Brain pericyte (primary cell): Measurements from ENCODE around the gene COA7.

Experiments
- DNase-seq: peaks from one replicate; pipeline ENCODE4 v3.0.0-alpha.2; 2012; ENCODE audit warnings: low read depth, low spot score

Gene COA7

GRCh38 chr1:52635321-52636089 lies 62.6 kb downstream of the COA7 start:
- DNase-seq: no peak
